Endothelial cell of umbilical vein (primary cell): Measurements from ENCODE around the gene RAB40A. TPM values are rescaled to one million over a fixed set of nuclear protein-coding genes. Genes with fewer than 3 reads are reported as not detected.

Experiments used
- BruUV-seq: library from RNA; stranded (reverse); fragments of 400-500 nt; replicated peaks from 2 replicates; lab custom pipeline; 2021; lab: Mats Ljungman, UMichigan
- CTCF ChIA-PET: fragments of 300-600, 350-600 bp; sonication (Branson Sonifier 250); formaldehyde crosslinking; loops from one replicate; lab custom pipeline; 2021; ENCODE audit warnings: antibody characterized with exemption, inconsistent platforms; lab: Charles Lee
- POLR2A ChIA-PET: fragments of 300-600, 350-600 bp; sonication (Branson Sonifier 250); formaldehyde crosslinking; loops from one replicate; lab custom pipeline; 2021; ENCODE audit warnings: antibody characterized with exemption, inconsistent platforms; lab: Charles Lee
- DNase-seq: peaks from one replicate; pipeline ENCODE4 v3.0.0-alpha.2; 2011; ENCODE audit warnings: low read depth, low spot score
- FAIRE-seq: peaks from 2 replicates; lab custom pipeline; 2011; peaks lifted over from hg19 to GRCh38; lab: Jason Lieb, UNC
- H2AFZ ChIP-seq: 2 replicates; pipeline ENCODE4 v1.6.0; 2012; ENCODE audit warnings: low read depth, low read length, control low read depth, inconsistent platforms
- H3K27ac ChIP-seq: 2 replicates; pipeline ENCODE4 v1.5.1; 2011; ENCODE audit warnings: low read depth, mild to moderate bottlenecking, control low read depth, low read length, moderate library complexity; ENCODE audit not compliant: insufficient read depth
- H3K27me3 ChIP-seq, 2 experiments: 2 replicates each; pipeline versions ENCODE4 v1.6.0 to v1.6.1; 2011; ENCODE audit warnings: low read length in 2 of 2, mixed read lengths in 1 of 2; ENCODE audit not compliant: control insufficient read depth in 2 of 2, insufficient read depth in 2 of 2
- H3K36me3 ChIP-seq, 2 experiments: 2 replicates in 1 of 2; 3 replicates in 1 of 2; pipeline ENCODE4 v1.5.1; 2011; ENCODE audit warnings: low read length in 2 of 2, mild to moderate bottlenecking in 1 of 2, moderate library complexity in 1 of 2; ENCODE audit not compliant: control insufficient read depth in 2 of 2, insufficient read depth in 2 of 2; ENCODE audit errors: extremely low read depth in 1 of 2
- H3K4me1 ChIP-seq: 3 replicates; pipeline ENCODE4 v1.5.1; 2011; ENCODE audit warnings: mild to moderate bottlenecking, low read length; ENCODE audit not compliant: control insufficient read depth, insufficient read depth; ENCODE audit errors: extremely low read depth
- H3K4me2 ChIP-seq: 2 replicates; pipeline ENCODE4 v1.6.1; 2011; ENCODE audit warnings: low read length, control low read depth, mixed read lengths; ENCODE audit not compliant: insufficient read depth
- H3K4me3 ChIP-seq, 3 experiments: fragments of 200-600 bp in 1 of 3; sonication (generic), shearing (Covaris generic) in 1 of 3; replicated peaks in 1 of 3; 2 replicates each; pipeline ENCODE4 v1.5.1; 2011 to 2016; ENCODE audit warnings: control low read depth in 3 of 3, low read length in 3 of 3, mild to moderate bottlenecking in 2 of 3, inconsistent platforms in 1 of 3, low read depth in 1 of 3, moderate library complexity in 1 of 3; ENCODE audit not compliant: insufficient read depth in 1 of 3
- H3K79me2 ChIP-seq: 2 replicates; pipeline ENCODE4 v1.6.0; 2012; ENCODE audit warnings: low read length, inconsistent platforms; ENCODE audit not compliant: control insufficient read depth, insufficient read depth
- H3K9ac ChIP-seq: replicated peaks from 2 replicates; pipeline ENCODE3; 2011; ENCODE audit warnings: low read length, control low read depth; ENCODE audit not compliant: insufficient read depth; ENCODE audit errors: extremely low read depth
- H3K9me1 ChIP-seq: replicated peaks from 3 replicates; pipeline ENCODE4 v1.6.0; 2011; ENCODE audit warnings: mild to moderate bottlenecking, low read length; ENCODE audit not compliant: control insufficient read depth, insufficient read depth; ENCODE audit errors: extremely low read depth
- H3K9me3 ChIP-seq: replicated peaks from 2 replicates; pipeline ENCODE4 v1.5.1; 2012; ENCODE audit warnings: low read length, inconsistent platforms; ENCODE audit not compliant: control insufficient read depth, insufficient read depth
- H4K20me1 ChIP-seq: replicated peaks from 2 replicates; pipeline ENCODE3; 2011; ENCODE audit warnings: mild to moderate bottlenecking, low read length; ENCODE audit not compliant: control insufficient read depth, insufficient read depth; ENCODE audit errors: extremely low read depth
- EZH2 ChIP-seq: IDR thresholded peaks from 2 replicates; pipeline ENCODE4 v1.6.1; 2012; ENCODE audit warnings: borderline replicate concordance, low read depth, mild to moderate bottlenecking, moderate library complexity, low read length, inconsistent platforms; ENCODE audit not compliant: severe bottlenecking
- FOS ChIP-seq: IDR thresholded peaks from 2 replicates; pipeline ENCODE4 v1.6.1; 2011; ENCODE audit warnings: mild to moderate bottlenecking, low read length, moderate library complexity, borderline replicate concordance; ENCODE audit not compliant: insufficient read depth
- GATA2 ChIP-seq: IDR thresholded peaks from 2 replicates; pipeline ENCODE4 v1.7.0; 2011; ENCODE audit warnings: low read depth, mild to moderate bottlenecking, moderate library complexity, mixed read lengths, low read length; ENCODE audit not compliant: insufficient read length, insufficient read depth
- JUN ChIP-seq: IDR thresholded peaks from 2 replicates; pipeline ENCODE4 v1.6.1; 2011; ENCODE audit warnings: borderline replicate concordance, low read depth; ENCODE audit not compliant: insufficient read length, insufficient read depth
- MAX ChIP-seq: IDR thresholded peaks from 2 replicates; pipeline ENCODE4 v1.6.1; 2011; ENCODE audit not compliant: insufficient read depth, insufficient read length
- MYC ChIP-seq: IDR thresholded peaks from one replicate; pipeline ENCODE4 v1.6.1; 2011; ENCODE audit warnings: mild to moderate bottlenecking, low read depth, low read length
- POLR2A ChIP-seq: IDR thresholded peaks from 2 replicates; pipeline ENCODE4 v1.6.1; 2012; ENCODE audit warnings: low read depth, mild to moderate bottlenecking, control low read depth, low read length
- POLR2AphosphoS5 ChIP-seq: IDR thresholded peaks from 2 replicates; pipeline ENCODE4 v1.6.1; 2012; ENCODE audit warnings: low read depth, mild to moderate bottlenecking, control low read depth, low read length, moderate library complexity; ENCODE audit not compliant: insufficient read depth
- dilution Hi-C: fragments of 300-500 bp; cut with MboI; formaldehyde crosslinking; loops from one replicate; pipeline ENCODE4 v1.15.0; 2019; ENCODE audit warnings: low sequenced_read_pairs; ENCODE audit not compliant: extremely low pct_ligation_motif_present
- intact Hi-C: fragments of 100-400 bp; cut with micrococcal nuclease; formaldehyde crosslinking; loops from one replicate; pipeline ENCODE4 v1.10.0; 2022
- polyA plus RNA-seq, 4 experiments: library from polyadenylated mRNA; depleted of rRNA in 3 of 4; stranded (reverse) in 3 of 4; unstranded in 1 of 4; fragments of >200 nt; gene quantifications; 2 replicates each; pipeline versions ENCODE4 v1.2.1 to v1.2.3, GENCODE V29; 2011 to 2012; ENCODE audit warnings: missing spikeins in 1 of 4
- total RNA-seq: library from RNA; stranded (reverse); gene quantifications from 2 replicates; pipeline ENCODE4 v1.2.3, GENCODE V29; 2021
- TF ChIP-seq, protein P1 (sequence below), 2 donors: IDR thresholded peaks; 1 replicate in 1 of 2; 2 replicates in 1 of 2; pipeline ENCODE4 v1.5.1; 2011; ENCODE audit warnings: low read length in 2 of 2, mild to moderate bottlenecking in 2 of 2, moderate library complexity in 2 of 2, control low read depth in 1 of 2, inconsistent platforms in 1 of 2, low read depth in 1 of 2; ENCODE audit not compliant: insufficient read depth in 1 of 2; ENCODE audit errors: extremely low read depth in 1 of 2

Gene RAB40A
- total and polyA plus RNA-seq, 2 donors (not counting 3 experiments of a cell fraction or from before 2014, with no cell fraction given) = 0.30 to 0.58 TPM

- Histone ChIP-seq H3K4me1 (no peaks in the 10 kb centered on the region), H3K9ac (no peak overlapping the region), H3K9me1 (no peaks in the 10 kb centered on the region), H3K79me2 (no peaks in the 10 kb centered on the region), H3K9me3 (no peaks in the 10 kb centered on the region), H4K20me1 (no peaks in the 10 kb centered on the region), H2AFZ (no peak overlapping the region), H3K27me3 (no peaks in the 10 kb centered on the region), H3K27ac (no peak overlapping the region), H3K4me2 (no peak overlapping the region), H3K4me3 (no peak overlapping the region), H3K36me3 (no peaks in the 10 kb centered on the region)
- ChIA-PET CTCF (no interaction called here), POLR2A (no interaction called here)
- TF ChIP-seq POLR2AphosphoS5 (no peak), JUN (no peak), EZH2 (no peak)
- TF ChIP-seq, protein P1, sequence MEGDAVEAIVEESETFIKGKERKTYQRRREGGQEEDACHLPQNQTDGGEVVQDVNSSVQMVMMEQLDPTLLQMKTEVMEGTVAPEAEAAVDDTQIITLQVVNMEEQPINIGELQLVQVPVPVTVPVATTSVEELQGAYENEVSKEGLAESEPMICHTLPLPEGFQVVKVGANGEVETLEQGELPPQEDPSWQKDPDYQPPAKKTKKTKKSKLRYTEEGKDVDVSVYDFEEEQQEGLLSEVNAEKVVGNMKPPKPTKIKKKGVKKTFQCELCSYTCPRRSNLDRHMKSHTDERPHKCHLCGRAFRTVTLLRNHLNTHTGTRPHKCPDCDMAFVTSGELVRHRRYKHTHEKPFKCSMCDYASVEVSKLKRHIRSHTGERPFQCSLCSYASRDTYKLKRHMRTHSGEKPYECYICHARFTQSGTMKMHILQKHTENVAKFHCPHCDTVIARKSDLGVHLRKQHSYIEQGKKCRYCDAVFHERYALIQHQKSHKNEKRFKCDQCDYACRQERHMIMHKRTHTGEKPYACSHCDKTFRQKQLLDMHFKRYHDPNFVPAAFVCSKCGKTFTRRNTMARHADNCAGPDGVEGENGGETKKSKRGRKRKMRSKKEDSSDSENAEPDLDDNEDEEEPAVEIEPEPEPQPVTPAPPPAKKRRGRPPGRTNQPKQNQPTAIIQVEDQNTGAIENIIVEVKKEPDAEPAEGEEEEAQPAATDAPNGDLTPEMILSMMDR (IDR thresholded peaks at IDR 0.05; ENCODE audit: extremely low read depth in 1 of 2, insufficient read depth in 1 of 2, low read depth in 1 of 2, low read length in 2 of 2) = no peak
- DNase-seq (no peak), FAIRE-seq (no peak)
- dilution Hi-C loops (no loop called here), intact Hi-C loops (no loop called here)
- no TSS peak for BruUV-seq
These were observed 16.0 kb downstream of the RAB40A start for GRCh38 chrX:103503163-103503852.

DNA sequence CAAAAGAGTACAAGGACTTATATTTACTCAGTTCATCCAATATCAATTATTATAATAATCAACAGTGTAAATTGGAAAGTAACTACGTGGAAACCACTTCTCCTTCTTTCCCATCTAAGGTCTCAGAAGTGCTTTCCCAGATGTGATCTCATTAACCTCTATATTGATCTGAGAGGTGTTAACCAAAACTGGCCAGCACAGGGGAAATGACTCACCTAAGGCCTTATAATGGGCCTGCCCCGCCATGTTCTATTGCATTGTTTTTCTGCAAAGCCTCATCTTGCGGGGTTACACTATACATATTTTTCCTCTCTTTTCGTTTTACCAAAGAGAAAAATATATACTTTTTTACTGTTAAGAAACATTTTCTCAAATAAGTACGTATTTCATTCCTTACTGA lies 20.5 kb downstream of the RAB40A start:
- Histone ChIP-seq H2AFZ (no peak overlapping the region), H3K9me1 (no peaks in the 10 kb centered on the region), H3K9me3 (no peaks in the 10 kb centered on the region), H3K27me3 (no peaks in the 10 kb centered on the region), H3K9ac (no peak overlapping the region), H4K20me1 (no peaks in the 10 kb centered on the region), H3K79me2 (no peaks in the 10 kb centered on the region), H3K4me2 (no peak overlapping the region), H3K4me1 (no peaks in the 10 kb centered on the region), H3K4me3 (no peak overlapping the region), H3K27ac (no peak overlapping the region), H3K36me3 (no peaks in the 10 kb centered on the region)
- no peak for DNase-seq
- ChIA-PET POLR2A (no interaction called here), CTCF (interaction anchor here (1.1 kb wide), 1 partner anchor 9 kb away, joined by 4 read pairs; no protein-coding TSS in a partner anchor)
- TF ChIP-seq POLR2A = no peak
- TF ChIP-seq GATA2 = no peak
- no peak for TF ChIP-seq MYC
- no peak for TF ChIP-seq POLR2AphosphoS5
- no peak for TF ChIP-seq EZH2
- no peak for TF ChIP-seq JUN
- no peak for TF ChIP-seq FOS
- TF ChIP-seq, protein P1 (IDR thresholded peaks at IDR 0.05; ENCODE audit: extremely low read depth in 1 of 2, insufficient read depth in 1 of 2, low read depth in 1 of 2, low read length in 2 of 2) = no peak
- no peak for TF ChIP-seq MAX
- dilution Hi-C loops (no loop called here), intact Hi-C loops (no loop called here)
- BruUV-seq = no TSS peak
- no peak for FAIRE-seq
